Neural cell (in vitro differentiated cells): ENCODE measurements around the gene HJURP.

Experiments used
- EP300 ChIP-seq: fragments of 450-650 bp; conservative IDR thresholded peaks from 2 replicates; pipeline ENCODE4 v1.6.1; 2014; ENCODE audit warnings: antibody characterized with exemption, mild to moderate bottlenecking, moderate library complexity; ENCODE audit not compliant: poor library complexity, severe bottlenecking
- EZH2 ChIP-seq: fragments of 200-600, 300-800 bp; shearing (Covaris generic), sonication (generic); IDR thresholded peaks from 2 replicates; pipeline ENCODE4 v1.6.1; 2014; ENCODE audit warnings: antibody characterized with exemption, low read length, borderline replicate concordance, mild to moderate bottlenecking; ENCODE audit not compliant: insufficient read depth, poor library complexity, severe bottlenecking
- POLR2AphosphoS5 ChIP-seq: IDR thresholded peaks from 2 replicates; pipeline ENCODE4 v1.6.1; 2012
- RAD21 ChIP-seq: fragments of 450-650 bp; conservative IDR thresholded peaks from 2 replicates; pipeline ENCODE4 v1.6.1; 2014; ENCODE audit warnings: antibody characterized with exemption, mild to moderate bottlenecking, moderate library complexity
- SMC3 ChIP-seq: fragments of 450-650 bp; conservative IDR thresholded peaks from 2 replicates; pipeline ENCODE4 v1.6.1; 2014; ENCODE audit warnings: antibody characterized with exemption, mild to moderate bottlenecking, moderate library complexity; ENCODE audit not compliant: poor library complexity
- TAF1 ChIP-seq: IDR thresholded peaks from 2 replicates; pipeline ENCODE4 v1.6.1; 2012; ENCODE audit warnings: low read depth
- TF ChIP-seq, protein P1 (sequence below): fragments of 450-650 bp; IDR thresholded peaks from 2 replicates; pipeline ENCODE4 v1.5.1; 2014; ENCODE audit warnings: antibody characterized with exemption, mild to moderate bottlenecking, moderate library complexity; ENCODE audit not compliant: poor library complexity, severe bottlenecking
- TF ChIP-seq, protein P2 (sequence below): IDR thresholded peaks from 2 replicates; pipeline ENCODE4 v1.6.1; 2012; ENCODE audit warnings: borderline replicate concordance

DNA sequence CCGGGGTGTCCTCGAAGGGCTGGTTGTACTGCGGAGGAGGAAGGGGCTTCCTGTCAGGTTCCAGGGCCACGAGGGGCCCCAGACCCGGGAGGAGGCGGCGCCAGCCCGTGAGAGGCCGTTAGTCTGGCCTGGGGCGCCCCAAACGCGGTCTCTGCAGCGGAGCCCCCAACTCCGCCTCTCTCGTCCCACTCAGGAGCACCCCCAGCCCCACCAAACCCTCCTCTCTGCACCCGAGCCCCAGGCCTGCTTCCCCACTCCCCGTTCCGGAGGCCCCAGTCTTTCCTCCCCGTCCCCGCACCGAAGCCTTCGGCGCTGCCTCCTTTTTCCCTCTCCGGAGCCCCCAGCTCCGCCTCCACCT, 473 bp downstream of the HJURP start:
- TF ChIP-seq, protein P1, sequence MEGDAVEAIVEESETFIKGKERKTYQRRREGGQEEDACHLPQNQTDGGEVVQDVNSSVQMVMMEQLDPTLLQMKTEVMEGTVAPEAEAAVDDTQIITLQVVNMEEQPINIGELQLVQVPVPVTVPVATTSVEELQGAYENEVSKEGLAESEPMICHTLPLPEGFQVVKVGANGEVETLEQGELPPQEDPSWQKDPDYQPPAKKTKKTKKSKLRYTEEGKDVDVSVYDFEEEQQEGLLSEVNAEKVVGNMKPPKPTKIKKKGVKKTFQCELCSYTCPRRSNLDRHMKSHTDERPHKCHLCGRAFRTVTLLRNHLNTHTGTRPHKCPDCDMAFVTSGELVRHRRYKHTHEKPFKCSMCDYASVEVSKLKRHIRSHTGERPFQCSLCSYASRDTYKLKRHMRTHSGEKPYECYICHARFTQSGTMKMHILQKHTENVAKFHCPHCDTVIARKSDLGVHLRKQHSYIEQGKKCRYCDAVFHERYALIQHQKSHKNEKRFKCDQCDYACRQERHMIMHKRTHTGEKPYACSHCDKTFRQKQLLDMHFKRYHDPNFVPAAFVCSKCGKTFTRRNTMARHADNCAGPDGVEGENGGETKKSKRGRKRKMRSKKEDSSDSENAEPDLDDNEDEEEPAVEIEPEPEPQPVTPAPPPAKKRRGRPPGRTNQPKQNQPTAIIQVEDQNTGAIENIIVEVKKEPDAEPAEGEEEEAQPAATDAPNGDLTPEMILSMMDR, result no peak
- TF ChIP-seq POLR2AphosphoS5 (no peak), TAF1 (no peak), RAD21 (no peak), EP300 (no peak), EZH2 (no peak), SMC3 (no peak)
- TF ChIP-seq, protein P2, sequence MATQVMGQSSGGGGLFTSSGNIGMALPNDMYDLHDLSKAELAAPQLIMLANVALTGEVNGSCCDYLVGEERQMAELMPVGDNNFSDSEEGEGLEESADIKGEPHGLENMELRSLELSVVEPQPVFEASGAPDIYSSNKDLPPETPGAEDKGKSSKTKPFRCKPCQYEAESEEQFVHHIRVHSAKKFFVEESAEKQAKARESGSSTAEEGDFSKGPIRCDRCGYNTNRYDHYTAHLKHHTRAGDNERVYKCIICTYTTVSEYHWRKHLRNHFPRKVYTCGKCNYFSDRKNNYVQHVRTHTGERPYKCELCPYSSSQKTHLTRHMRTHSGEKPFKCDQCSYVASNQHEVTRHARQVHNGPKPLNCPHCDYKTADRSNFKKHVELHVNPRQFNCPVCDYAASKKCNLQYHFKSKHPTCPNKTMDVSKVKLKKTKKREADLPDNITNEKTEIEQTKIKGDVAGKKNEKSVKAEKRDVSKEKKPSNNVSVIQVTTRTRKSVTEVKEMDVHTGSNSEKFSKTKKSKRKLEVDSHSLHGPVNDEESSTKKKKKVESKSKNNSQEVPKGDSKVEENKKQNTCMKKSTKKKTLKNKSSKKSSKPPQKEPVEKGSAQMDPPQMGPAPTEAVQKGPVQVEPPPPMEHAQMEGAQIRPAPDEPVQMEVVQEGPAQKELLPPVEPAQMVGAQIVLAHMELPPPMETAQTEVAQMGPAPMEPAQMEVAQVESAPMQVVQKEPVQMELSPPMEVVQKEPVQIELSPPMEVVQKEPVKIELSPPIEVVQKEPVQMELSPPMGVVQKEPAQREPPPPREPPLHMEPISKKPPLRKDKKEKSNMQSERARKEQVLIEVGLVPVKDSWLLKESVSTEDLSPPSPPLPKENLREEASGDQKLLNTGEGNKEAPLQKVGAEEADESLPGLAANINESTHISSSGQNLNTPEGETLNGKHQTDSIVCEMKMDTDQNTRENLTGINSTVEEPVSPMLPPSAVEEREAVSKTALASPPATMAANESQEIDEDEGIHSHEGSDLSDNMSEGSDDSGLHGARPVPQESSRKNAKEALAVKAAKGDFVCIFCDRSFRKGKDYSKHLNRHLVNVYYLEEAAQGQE, result no peak
